ENCODE data around the gene GBP7. TPM values are rescaled to one million over a fixed set of nuclear protein-coding genes. Genes with fewer than 3 reads are reported as not detected.

Gene GBP7
- polyA plus RNA-seq, 1 donor from 2014 or later: not detected

DNA sequence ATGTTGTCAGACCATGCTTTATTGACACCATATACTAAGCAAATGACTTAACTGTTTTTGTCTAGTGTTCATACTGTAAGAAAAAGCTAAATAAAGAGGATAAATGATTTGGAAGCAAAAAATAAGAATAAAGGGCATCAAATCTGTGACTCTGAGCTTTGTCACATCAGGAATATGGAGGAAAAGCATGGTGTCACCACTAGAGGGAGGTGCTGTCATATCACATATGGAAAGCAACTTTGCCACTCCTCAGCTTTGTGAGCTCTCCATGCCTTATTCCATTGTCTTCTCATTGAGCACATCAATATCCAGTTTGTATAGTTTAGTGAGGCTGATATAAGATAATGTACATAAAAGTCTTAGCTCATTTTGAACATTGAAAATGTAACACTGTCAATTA is 90.0 kb downstream of the GBP7 start:
- no peak overlapping the region for H3K4me2 ChIP-seq (ENCODE audit: low read length)
- H3F3A ChIP-seq (ENCODE audit: insufficient read depth, low read length, poor library complexity, severe bottlenecking): no peaks in the 10 kb centered on the region
- H3K27ac ChIP-seq (ENCODE audit: low read length): no peak overlapping the region
- H3K9me2 ChIP-seq (ENCODE audit: insufficient read depth, low read length): no peaks in the 10 kb centered on the region
- no peaks in the 10 kb centered on the region for H3K27me3 ChIP-seq (ENCODE audit: insufficient read depth, low read depth, low read length)
- H3K4me3 ChIP-seq (ENCODE audit: low read length): no peak overlapping the region
- no peaks in the 10 kb centered on the region for H3K79me2 ChIP-seq (replicated peaks; ENCODE audit: insufficient read depth, low read length)
- H3K9ac ChIP-seq (ENCODE audit: low read length): no peak overlapping the region
- H4K20me1 ChIP-seq (ENCODE audit: insufficient read depth): no peaks in the 10 kb centered on the region
- TF ChIP-seq, protein P1, sequence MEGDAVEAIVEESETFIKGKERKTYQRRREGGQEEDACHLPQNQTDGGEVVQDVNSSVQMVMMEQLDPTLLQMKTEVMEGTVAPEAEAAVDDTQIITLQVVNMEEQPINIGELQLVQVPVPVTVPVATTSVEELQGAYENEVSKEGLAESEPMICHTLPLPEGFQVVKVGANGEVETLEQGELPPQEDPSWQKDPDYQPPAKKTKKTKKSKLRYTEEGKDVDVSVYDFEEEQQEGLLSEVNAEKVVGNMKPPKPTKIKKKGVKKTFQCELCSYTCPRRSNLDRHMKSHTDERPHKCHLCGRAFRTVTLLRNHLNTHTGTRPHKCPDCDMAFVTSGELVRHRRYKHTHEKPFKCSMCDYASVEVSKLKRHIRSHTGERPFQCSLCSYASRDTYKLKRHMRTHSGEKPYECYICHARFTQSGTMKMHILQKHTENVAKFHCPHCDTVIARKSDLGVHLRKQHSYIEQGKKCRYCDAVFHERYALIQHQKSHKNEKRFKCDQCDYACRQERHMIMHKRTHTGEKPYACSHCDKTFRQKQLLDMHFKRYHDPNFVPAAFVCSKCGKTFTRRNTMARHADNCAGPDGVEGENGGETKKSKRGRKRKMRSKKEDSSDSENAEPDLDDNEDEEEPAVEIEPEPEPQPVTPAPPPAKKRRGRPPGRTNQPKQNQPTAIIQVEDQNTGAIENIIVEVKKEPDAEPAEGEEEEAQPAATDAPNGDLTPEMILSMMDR (IDR thresholded peaks at IDR 0.05; ENCODE audit: poor library complexity, severe bottlenecking): peak; percentile 32
- TF ChIP-seq TAF1 (IDR thresholded peaks at IDR 0.05; ENCODE audit: low read depth) (no peak), EZH2 (IDR thresholded peaks at IDR 0.05; ENCODE audit: borderline replicate concordance, insufficient read depth, low read length, poor library complexity, severe bottlenecking) (no peak), RAD21 (conservative IDR thresholded peaks at IDR 0.05) (peak; percentile 29), EP300 (conservative IDR thresholded peaks at IDR 0.05; ENCODE audit: poor library complexity, severe bottlenecking) (no peak), POLR2AphosphoS5 (IDR thresholded peaks at IDR 0.05) (no peak)
- no peaks in the 10 kb centered on the region for H3K9me3 ChIP-seq (ENCODE audit: low read length)
- no peak overlapping the region for H2AFZ ChIP-seq (ENCODE audit: low read depth, low read length)
- H3K36me3 ChIP-seq (ENCODE audit: insufficient read depth, low read length): no peaks in the 10 kb centered on the region

Other genes with a start within 250 kb of the GBP7 start
- gene KYAT3, start 183.4 kb downstream of the GBP7 start, polyA plus RNA-seq: 11.7 and 18.2 TPM in 2 replicates
- gene RBMXL1, start 183.4 kb downstream of the GBP7 start, polyA plus RNA-seq: 12.6 and 13.9 TPM in 2 replicates
- gene GBP3, start 153.1 kb downstream of the GBP7 start, polyA plus RNA-seq: not detected in 2 replicates
- not detected in 2 replicates for gene GBP1, start 110.8 kb downstream of the GBP7 start, polyA plus RNA-seq
- gene GBP2, start 49.9 kb downstream of the GBP7 start, polyA plus RNA-seq: not detected in 2 replicates
- gene GBP4, start 22.9 kb upstream of the GBP7 start, polyA plus RNA-seq: not detected in 2 replicates
- gene GBP5, start 96.9 kb upstream of the GBP7 start, polyA plus RNA-seq: not detected in 2 replicates
- not detected in 2 replicates for gene GBP6, start 188.1 kb upstream of the GBP7 start, polyA plus RNA-seq

All from neural cell (in vitro differentiated cells).